Suprapubic skin (tissue), 3 donors: Measurements from ENCODE around the gene FXYD5.

Experiments
- POLR2AphosphoS5 ChIP-seq, 3 donors: sonication (generic); formaldehyde crosslinking; IDR thresholded peaks; one replicate each; pipeline ENCODE4 v1.6.1; 2017; ENCODE audit warnings: antibody characterized with exemption in 3 of 3
- TF ChIP-seq, protein P1 (sequence below), 2 donors: fragments of 200-600 bp in 1 of 2; fragments of 450-650 bp in 1 of 2; sonication (generic) in 1 of 2; IDR thresholded peaks; one replicate each; pipeline ENCODE4 v1.5.1; 2016 to 2019; ENCODE audit warnings: antibody characterized with exemption in 2 of 2, mild to moderate bottlenecking in 1 of 2, moderate library complexity in 1 of 2

GRCh38 chr19:35166100-35167063 is 11.8 kb downstream of the FXYD5 start:
- TF ChIP-seq, protein P1, sequence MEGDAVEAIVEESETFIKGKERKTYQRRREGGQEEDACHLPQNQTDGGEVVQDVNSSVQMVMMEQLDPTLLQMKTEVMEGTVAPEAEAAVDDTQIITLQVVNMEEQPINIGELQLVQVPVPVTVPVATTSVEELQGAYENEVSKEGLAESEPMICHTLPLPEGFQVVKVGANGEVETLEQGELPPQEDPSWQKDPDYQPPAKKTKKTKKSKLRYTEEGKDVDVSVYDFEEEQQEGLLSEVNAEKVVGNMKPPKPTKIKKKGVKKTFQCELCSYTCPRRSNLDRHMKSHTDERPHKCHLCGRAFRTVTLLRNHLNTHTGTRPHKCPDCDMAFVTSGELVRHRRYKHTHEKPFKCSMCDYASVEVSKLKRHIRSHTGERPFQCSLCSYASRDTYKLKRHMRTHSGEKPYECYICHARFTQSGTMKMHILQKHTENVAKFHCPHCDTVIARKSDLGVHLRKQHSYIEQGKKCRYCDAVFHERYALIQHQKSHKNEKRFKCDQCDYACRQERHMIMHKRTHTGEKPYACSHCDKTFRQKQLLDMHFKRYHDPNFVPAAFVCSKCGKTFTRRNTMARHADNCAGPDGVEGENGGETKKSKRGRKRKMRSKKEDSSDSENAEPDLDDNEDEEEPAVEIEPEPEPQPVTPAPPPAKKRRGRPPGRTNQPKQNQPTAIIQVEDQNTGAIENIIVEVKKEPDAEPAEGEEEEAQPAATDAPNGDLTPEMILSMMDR (IDR thresholded peaks at IDR 0.05), result no peak
- no peak for TF ChIP-seq POLR2AphosphoS5 (IDR thresholded peaks at IDR 0.05)
